NCI-H774 (cell line): ENCODE data around the gene PELI1.
A peak's percentile ranks its signal among the peaks of the same experiment; 100 is the strongest.
"Not testable (repeated sequence)": the region's sequence is repeated elsewhere in the genome, so short reads cannot be mapped to it uniquely, and the experiment has no call there.

Experiments used
- DNase-seq: peaks from one replicate; lab custom pipeline; 2025; lab: John Stamatoyannopoulos, UW

The PELI1 gene

DNA sequence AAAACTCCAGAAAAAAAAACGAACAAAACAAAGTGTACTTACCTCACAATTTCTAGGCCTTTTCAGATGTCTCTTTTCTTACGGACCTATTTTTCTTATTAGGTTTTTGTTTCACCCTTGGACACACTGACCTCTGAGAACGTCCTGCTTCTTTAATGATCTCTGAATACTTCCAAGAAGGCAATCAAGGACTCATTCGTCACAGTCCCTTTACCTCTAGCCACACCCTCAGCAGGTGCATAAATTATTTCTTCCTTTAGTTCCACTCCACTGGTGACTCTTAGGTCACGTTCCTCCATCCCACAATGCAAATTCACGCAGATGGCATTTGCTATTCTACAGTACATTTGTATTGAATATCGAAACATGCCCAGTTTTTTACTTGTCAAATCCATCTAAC, 21.9 kb downstream of the PELI1 start:
- no peak for DNase-seq

DNA sequence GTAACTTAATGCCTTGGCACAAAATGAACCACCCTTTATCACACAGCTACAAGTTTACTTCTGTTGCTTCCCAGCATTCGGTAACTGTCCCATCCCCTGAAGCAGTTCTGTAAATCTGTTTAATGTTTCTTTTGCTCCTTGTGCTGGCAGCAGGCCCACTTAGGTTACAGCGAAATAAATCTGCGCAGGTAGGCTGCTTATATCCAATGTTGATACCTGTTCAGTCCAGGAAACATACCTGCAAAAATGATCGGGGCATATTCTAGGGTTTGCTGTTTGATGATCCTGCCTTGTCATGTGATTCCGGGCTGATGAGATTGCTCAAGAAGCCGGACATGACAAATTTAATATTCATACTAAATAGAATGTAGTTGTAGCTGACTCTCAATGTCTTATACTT, 23.3 kb downstream of the PELI1 start:
- no peak for DNase-seq

DNA sequence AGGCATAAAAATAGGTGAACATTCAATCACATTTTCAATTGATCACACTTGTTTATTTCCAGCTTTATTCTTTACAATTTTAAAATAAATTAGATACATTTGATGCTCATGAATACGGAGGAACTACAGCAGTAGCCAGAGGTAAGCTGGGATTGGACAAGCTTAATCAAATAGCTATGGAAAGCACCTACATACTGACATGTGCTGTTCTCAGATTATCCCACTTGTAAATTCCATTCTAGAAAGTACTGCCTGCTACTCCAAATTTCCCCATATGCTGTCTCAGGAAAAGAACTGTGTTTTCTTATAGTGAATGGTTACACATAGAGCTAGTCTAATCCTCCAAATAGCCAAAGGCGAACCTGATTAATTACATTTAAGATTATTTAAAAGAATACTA, 24.2 kb downstream of the PELI1 start:
- DNase-seq, result no peak

DNA sequence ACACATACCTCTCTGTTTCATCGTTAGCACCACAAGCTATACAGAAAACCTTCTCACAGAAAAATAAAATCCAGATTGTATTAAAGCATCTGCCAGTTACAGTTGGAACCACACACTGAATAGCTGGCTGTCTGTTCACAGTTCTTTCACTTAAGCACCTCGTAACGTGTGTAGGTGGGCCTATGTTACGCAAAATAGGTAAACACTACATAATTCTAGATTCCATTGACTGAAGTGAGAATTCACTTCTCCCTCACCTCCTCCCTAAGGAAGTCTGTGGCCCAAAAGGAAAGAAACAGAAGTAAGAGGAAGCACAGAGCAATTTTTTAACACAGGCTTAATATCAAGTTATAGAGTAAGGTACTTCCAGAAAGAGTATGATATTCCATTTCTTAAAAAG, 24.9 kb downstream of the PELI1 start:
- no peak for DNase-seq

DNA sequence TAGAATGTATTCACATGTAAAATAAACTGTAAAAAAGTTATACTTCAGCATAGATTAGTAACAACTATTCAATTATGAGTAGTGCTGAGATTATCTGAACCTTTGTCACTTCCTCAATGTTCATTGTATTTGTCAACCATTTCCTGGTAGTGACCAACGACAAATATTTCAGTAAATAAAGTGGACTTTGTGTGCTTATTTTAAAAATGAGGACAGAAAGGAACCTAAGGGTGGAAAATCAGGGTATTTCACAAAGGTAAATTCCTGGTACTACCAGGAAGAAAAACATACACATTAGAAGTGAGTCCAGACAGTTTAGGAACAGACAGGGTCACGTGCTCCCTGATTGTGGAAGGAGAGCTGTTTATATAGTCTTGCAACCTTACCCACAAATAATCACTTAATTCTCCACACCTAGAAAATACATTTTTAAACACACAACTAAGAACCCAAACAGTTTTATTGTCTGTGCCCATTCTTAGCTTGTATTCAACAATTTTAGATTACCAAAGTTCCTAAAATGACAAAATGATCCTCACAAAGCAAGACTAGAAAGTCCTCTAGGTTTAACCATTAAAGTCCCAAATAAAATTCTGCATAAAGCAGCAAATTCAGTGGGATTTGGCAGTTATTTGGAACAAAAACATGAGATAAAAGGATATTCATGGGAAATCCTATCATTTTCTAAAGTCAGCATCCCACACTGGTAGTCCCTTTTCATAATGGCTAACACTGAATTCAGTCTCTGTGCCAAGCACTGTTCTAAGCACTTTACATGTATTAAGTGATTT, 28.2 kb downstream of the PELI1 start:
- no peak for DNase-seq

DNA sequence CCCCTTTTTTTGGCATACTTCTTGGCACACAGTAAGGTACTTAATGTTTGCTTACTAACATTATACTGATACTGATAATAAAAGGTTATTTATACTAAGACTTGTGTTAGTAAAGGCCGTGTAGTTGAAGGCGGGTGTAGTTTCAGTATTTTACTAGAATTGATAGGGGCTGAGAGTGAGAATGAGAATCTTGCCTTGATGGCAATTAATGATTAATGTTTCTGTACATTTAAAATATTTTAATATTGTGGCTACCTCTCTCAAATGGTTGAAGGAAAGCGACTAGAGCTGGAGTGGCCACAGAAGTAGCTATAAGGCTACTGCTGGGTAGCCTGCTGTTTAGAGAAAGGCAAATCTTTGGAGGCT, 29.3 kb downstream of the PELI1 start:
- DNase-seq, result no peak

DNA sequence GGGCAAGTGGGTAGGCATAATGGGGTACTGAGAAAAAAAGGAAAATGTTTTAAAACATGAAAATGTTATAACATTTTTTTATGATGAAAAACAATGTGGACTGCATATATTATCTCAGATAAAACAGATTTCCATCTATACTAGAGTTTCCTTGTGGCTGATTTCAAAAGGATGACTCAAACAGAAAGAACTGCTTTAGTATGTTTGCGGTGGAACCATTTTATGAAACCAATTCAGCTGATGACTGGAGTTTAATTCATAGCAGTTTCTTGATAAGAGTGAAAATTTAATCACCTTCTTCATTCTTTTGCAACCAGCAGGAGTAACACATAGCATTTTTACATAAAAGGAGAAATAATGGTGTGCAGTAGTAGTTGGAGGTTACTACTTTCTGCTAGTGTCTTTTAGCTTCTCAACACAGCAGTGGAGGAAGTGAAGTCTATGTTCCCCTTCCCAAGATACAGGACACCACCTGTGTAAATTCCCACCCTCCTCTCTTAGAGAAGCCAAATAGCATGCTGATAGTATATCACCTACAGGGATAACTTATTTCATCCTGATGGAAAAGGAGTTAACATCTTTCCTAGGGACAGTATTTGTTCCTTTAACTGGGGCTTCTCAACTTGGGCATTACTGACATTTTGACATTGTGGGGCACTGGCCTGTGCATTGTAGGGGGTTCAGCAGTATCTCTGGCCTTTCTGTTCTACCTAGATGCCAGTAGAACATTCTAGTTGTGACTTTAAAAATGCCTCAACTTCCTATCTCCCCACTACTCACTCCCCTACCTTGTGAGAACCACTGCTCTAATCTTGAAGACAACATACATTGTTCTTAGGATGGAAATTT, 29.9 kb downstream of the PELI1 start:
- no peak for DNase-seq

DNA sequence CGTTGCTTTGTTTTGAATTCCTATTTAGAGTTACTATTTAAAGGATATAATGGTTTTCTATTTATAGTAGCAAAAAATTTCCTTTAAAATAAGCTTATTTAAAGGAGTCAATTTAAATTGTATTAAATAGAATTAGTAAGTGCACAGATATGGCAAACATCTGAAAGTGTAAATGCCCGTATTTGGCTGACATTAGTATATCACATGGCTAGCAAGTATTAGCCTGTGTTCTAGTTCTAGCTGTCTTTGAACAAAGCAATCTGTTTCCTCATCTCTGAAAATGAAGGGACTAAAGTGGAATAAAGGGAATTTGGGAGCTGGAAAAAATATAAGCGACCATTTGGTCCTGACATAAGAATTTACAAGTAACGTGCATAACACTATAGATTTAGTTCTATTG, 32.2 kb downstream of the PELI1 start:
- no peak for DNase-seq

DNA sequence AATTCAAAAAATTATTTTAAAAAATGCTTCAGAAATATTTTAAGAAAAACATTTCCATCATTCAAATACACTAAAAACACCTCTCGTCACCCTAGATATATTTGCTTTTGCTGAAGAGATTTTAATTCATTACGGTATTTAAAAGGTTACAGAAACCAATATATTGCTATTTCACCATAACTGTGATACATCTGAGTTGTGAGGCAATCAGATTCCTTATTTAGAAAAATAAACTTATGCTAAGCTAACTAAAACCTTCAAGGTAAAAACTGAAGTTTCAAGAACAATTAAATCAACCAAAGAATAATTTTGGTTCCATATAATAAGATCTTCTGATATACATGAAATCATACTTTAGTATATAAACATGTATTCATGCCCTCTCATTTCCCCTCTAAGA, 32.8 kb downstream of the PELI1 start:
- DNase-seq, result no peak

DNA sequence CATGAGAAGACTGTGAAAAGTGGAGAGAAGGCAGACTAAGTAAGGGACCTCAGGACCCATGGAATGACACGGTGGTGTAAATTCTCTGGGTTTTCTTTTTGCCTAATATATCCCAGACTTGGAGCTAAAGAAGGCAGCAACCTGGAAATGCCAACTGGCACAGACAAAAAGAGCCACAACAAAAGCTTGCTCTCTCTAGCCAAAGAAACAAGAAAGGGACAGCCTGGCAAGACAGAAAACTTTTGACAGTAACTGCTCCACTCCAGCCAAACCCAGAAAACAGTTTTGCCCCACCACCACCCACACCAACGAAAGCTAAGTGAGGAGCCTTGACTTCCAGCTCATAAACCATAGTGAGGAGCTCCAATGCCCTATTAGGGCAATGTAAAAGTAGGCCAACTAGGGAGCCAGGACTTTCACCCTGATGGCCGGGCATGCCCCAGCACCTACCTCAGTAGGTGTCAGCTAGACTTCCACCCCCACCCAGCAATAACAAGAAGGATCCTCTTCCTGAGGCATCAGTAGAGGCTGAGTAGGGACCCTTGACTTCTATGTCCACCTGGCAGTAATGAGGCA, 35.5 kb downstream of the PELI1 start:
- DNase-seq, result no peak

DNA sequence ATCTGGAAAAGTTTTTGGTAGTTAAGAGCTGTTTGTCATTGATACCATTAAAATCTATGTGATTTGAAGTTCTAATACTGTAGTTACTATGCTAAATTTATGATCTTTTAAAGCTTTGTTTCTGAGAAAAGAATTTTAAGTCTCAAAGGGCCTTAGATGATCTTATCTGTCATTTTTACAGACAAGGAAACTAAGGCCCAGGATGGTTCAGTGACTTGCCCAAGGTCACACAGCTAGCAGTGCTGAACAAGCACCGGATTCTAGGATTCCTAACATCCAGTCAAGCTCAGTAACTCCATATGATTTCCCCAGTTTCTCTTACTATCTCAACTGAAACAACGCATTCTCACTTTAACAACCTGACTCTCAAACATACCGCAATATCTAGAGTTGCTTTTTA, 37.7 kb downstream of the PELI1 start:
- no peak for DNase-seq

DNA sequence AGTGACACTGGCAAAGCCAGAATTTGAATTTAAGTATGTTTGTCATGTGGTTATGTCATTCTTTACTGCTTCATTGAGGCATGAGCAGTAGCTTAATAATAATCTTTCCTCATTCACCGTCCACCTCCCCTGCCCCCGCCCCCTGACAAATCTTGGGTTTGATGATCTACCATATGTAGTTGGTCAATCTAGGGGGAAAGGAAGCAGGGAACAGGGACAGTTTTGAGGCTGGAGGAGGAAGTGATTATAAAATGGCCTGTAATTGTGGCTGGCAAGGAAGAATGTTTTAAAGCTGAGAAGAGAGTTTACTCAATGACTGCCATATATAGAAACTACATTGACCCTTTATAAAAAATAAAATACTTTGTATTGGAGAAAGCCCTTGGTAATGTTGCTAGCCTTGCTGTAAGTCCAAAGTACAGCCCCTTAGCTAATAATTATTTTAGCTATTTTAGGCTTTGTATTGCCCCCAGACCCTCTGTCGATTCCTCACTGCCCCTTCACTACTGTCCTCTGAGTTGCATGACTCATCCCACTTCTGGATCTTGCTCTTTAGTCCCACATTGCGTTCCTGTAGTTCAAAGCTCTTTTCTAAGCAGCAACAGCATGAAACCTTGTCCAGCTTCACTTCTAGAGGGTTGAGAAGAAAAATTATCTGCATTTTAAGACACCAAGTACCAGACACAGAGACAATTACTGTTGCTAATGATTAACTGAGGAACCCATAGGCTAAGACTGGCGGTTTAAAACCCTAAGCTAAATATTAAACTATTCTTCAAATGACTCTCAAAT, 38.4 kb downstream of the PELI1 start:
- no peak for DNase-seq

DNA sequence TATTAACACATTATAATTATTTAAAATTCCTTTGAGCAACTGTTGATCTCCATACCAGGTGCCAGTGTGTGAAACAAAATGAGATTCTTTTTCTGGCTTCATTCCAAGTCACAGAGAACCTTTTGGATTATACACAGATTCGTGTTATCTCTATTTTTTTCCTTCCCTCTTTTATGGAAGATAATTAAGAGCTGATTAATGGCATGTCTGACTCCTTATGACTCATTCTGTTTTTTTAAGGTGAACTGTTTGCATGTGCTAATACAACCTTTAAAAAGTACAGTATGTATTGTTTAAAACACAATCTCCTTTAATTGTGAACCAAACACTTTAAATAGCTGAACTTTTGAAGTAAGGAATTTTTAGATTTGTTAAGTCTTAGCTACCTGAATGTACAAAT, 39.3 kb downstream of the PELI1 start:
- DNase-seq, result peak; percentile 37

DNA sequence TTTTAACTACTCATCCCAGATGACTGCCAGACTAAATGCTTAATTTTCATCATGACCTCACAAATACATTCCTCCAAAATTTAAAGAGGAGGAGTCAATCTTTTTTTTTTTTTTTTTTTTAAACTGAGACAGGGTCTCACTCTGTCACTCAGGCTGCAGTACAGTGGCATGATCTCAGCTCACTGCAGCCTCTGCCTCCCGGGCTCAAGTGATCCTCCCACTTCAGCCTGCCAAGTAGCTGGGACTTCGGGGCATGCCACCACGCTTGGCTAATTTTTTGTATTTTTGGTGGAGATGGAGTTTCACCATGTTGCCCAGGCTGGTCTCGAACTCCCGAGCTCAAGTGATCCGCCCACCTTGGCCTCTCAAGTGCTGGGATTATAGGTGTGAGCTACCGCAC, 41.5 kb downstream of the PELI1 start:
- not testable (repeated sequence) for DNase-seq

DNA sequence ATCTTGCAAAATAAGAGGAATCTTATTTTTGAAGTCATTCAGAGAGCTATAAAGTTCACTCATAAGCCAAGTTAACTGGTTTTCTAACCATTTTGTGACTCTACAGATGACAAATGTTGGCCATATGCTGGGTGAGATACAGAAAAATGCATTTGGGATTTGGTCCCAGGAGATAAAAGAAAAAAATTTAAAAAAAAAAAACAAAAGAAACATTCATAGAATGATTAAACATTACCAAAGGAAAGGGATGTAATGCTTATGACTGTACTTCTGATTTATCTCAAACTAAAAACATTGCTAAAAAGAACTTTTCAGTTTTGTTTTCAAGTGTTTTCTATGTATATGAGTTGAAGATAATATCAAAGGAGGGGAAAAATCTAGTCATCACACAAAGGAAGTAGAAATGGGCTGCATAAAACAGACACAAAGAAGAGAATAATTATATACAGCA, 43.1 kb downstream of the PELI1 start:
- no peak for DNase-seq

DNA sequence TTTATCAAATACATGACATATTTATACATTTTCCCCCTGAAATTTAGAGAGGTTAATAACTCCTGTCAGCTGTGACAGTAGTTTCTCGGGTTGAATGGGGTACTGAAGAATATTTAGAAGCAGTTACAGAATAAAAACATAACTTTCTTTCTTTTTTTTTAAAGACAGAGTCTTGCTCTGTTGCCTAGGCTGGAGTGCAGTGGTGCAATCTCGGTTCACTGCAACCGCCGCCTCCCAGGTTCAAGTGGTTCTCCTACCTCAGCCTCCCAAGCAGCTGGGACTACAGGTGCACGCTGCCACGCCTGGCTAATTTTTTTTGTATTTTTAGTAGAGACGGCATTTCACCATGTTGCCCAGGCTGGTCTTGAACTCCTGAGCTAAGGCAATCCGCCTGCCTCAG, 43.6 kb downstream of the PELI1 start:
- not testable (repeated sequence) for DNase-seq

DNA sequence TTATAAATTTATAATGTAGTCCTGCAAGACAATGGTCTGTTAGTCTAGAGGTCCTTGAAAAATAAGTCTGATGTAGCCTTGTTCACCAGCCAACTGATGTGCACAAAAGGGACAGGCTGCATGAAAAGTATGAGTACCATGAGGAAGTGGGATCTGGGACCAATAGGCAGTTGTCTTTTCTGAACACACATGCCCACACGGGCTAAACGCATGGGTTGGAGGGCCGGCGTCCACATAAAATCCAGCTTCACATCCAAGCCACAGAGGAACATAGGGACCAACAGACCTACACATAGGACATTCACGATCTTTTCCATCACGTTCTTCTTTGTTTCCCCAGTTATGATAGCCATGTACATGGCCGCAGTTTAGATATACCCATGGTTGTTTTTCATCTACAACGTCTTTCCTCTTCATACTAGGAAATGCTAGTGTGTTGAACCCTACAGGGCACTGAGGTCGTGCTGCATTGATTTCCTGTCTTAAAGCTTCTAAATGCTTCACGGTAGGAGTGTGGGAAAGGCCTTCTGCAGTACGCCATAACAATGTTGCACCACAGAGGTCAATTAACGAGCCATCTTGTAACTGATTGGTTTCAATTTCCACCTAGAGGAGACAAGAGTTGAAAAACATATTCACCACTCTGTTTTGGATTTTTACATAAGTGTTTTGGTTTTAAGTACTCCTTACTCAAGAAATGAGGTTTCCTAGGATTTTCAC, 49.4 kb downstream of the PELI1 start:
- DNase-seq, result no peak

DNA sequence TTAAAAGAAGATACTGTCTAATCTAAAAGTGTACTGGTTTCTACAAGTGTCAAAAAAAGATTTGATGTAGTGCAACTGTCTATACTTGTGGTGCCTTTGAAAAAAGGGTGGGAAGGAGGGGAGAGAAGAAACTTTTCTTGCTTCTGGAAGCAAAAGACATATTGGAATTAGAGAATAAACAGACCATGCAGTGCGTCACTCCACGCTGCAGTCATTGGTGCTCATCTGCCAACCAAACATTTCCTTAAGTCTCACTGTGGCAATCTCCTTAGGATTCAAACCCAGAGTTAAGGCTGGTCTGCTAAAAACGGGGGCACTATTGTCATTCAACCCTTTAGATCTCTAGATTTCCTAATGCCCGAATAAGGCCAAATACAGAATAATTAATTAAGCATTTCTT, 50.9 kb downstream of the PELI1 start:
- DNase-seq, result no peak

DNA sequence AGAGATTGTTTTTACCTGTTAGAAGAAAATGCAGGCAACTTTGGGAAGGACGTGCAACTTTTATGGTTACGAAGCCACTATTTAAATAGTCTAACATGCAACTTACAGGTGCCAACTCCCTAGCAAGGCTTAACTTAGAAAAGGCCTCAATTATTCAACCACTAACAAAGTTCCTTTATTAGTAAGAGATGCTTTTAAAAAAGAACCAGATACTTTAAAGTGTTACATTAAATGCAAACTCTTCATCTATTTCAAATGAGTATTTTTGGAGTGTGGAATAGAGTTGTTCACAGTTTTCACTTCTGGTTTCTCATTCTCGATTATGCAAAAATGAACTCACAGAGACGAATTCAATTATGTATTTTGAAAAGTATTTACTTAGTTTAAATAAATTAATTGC, 51.7 kb downstream of the PELI1 start:
- no peak for DNase-seq

DNA sequence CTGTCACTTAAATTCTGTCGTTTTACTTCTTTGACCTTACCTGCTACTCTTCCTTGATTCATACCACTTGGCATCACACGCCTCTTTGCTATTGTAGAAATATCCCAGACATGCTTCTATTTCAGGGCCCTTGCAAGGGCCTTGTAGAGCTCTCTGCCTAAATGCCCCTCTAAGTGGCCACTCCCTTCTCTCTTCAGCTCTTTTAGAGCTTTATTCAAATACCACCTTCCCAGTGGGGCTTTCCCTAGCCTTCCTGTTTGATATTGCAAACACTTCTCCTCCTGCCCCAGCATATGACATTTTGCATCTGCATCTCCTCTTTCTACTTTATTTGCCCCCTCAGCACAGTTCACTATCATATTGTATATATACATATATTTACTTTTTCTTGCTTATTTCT, 54.0 kb downstream of the PELI1 start:
- DNase-seq, result no peak

DNA sequence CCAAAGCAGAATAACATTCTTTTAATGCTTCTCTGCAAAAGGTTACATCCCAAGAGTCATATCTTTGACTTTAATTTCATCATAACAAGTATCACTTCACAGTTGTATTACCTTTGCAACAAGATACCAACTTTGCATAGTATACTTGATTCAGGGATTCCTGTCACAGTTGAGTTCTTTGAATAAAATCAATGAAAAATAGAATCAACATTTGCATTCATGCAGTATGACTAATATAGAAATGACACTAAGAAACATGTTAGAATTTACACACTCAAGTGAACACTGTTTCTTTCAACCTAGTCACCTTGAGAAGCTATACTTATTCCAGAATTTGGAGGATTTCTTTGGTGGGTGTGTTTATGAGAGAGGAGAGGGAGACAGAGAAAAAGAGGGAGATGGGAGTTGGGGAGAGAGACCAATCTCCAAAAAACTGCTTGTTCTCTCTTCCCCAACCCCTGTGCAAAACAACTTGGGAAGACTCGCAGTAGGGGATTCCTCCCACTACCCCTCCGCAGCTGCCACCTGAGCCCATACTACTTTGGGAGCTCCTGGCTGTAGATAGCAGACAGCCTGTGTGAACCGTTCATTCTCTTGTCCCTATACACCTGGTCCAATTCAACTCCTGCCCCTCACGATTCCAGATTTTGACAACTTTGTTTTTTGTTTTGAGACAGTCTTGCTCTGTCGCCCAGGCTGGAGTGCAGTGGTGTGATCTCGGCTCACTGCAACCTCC, 57.7 kb downstream of the PELI1 start:
- DNase-seq, result no peak
